Uterus (tissue), 2 donors: ENCODE results near the gene SAE1.

Experiments used
- CTCF ChIP-seq, 4 experiments: fragments of 200-600 bp in 2 of 4; fragments of 450-650 bp in 2 of 4; sonication (generic) in 2 of 4; IDR thresholded peaks; one replicate each; pipeline ENCODE4 v1.5.1; 2016 to 2019; ENCODE audit warnings: antibody characterized with exemption in 4 of 4, mild to moderate bottlenecking in 2 of 4, moderate library complexity in 1 of 4
- POLR2A ChIP-seq, 2 donors: fragments of 450-650 bp; IDR thresholded peaks; one replicate each; pipeline ENCODE4 v1.6.1; 2016; ENCODE audit warnings: antibody characterized with exemption in 2 of 2, mild to moderate bottlenecking in 1 of 2, moderate library complexity in 1 of 2

DNA sequence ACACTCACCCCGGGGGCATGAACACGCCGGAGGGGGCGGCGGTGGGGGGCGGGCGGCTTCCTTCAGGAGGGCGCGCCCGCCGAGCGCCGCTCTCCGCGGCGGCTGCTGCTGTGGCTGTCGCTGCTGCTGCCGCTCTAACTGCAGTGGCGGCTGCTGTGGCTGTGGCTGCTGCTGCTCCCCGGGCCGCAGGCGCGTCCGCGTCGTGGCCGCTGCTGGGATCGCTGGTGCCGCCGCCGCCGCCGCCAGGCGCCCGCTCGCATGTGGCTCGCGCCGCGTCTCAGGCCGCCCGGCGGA lies 100.2 kb downstream of the SAE1 start, which contains the start of gene BBC3:
- no peak for TF ChIP-seq CTCF (IDR thresholded peaks at IDR 0.05)
- peak; percentile 48 to 91 for TF ChIP-seq POLR2A (IDR thresholded peaks at IDR 0.05)
